PFSK-1 (cell line): ENCODE data around the gene ELOVL1.

Experiments
- POLR2AphosphoS5 ChIP-seq: IDR thresholded peaks from 2 replicates; pipeline ENCODE4 v1.6.1; 2012; ENCODE audit warnings: low read depth, mild to moderate bottlenecking, control low read depth, low read length, moderate library complexity
- TAF1 ChIP-seq: IDR thresholded peaks from 2 replicates; pipeline ENCODE4 v1.6.1; 2012; ENCODE audit warnings: low read length, control low read depth, borderline replicate concordance; ENCODE audit not compliant: insufficient read depth
- TF ChIP-seq, protein P1 (sequence below), 2 experiments: IDR thresholded peaks; 2 replicates each; pipeline versions ENCODE4 v1.6.1 to v1.8.0; 2011 to 2012; ENCODE audit warnings: low read depth in 2 of 2, low read length in 2 of 2, control low read depth in 1 of 2, inconsistent platforms in 1 of 2, mild to moderate bottlenecking in 1 of 2, moderate library complexity in 1 of 2; ENCODE audit not compliant: insufficient read depth in 1 of 2

DNA sequence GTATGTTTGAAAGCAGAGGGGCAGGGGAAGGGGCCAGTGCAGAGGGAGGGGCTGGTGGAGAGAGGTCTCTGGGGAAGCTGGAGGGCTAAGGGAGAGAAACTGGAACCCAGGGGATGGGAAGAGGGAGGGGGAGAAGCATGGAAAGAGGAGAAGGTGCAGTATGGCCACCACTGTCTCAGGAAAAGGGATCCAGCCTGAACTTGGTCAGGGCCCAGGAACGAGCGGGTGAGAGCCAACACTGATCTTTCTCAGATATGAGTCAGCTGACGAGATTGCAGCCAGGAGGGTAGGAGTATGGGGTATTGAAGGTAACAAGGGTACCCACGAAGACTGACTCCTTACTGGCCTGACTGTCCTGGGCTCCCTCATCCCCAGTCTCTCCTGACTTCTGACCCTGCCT lies 49.0 kb downstream of the ELOVL1 start:
- TF ChIP-seq, protein P1, sequence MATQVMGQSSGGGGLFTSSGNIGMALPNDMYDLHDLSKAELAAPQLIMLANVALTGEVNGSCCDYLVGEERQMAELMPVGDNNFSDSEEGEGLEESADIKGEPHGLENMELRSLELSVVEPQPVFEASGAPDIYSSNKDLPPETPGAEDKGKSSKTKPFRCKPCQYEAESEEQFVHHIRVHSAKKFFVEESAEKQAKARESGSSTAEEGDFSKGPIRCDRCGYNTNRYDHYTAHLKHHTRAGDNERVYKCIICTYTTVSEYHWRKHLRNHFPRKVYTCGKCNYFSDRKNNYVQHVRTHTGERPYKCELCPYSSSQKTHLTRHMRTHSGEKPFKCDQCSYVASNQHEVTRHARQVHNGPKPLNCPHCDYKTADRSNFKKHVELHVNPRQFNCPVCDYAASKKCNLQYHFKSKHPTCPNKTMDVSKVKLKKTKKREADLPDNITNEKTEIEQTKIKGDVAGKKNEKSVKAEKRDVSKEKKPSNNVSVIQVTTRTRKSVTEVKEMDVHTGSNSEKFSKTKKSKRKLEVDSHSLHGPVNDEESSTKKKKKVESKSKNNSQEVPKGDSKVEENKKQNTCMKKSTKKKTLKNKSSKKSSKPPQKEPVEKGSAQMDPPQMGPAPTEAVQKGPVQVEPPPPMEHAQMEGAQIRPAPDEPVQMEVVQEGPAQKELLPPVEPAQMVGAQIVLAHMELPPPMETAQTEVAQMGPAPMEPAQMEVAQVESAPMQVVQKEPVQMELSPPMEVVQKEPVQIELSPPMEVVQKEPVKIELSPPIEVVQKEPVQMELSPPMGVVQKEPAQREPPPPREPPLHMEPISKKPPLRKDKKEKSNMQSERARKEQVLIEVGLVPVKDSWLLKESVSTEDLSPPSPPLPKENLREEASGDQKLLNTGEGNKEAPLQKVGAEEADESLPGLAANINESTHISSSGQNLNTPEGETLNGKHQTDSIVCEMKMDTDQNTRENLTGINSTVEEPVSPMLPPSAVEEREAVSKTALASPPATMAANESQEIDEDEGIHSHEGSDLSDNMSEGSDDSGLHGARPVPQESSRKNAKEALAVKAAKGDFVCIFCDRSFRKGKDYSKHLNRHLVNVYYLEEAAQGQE (IDR thresholded peaks at IDR 0.05; ENCODE audit: insufficient read depth in 1 of 2, low read depth in 2 of 2, low read length in 2 of 2): no peak
- TF ChIP-seq POLR2AphosphoS5 (no peak), TAF1 (no peak)
